NCI-H2081 treated with DMSO at 0.1 percent for 48 hours (cell line): Measurements from ENCODE around the gene DPP6.

Source experiments
- DNase-seq: peaks from one replicate; lab custom pipeline; 2025; lab: John Stamatoyannopoulos, UW

DPP6 gene

DNA sequence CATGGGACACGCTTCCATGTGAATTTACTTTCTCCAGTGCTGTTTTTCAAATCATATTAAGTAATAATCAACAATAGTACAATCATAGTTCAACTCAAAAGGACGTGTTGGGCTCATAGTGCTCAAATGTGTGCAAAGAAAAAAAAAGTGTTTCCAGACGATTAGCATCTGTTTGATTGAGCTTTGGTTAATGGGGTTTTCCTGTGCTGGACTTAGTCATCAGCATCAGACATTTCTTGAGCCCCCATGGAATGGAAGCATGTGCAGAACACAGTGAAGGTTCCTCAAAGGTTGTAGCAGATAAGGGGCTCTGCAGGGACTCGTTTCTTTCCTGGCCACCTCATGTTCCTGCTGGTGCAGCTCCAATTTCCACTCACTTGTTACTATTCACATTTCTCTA, 716.8 kb downstream of the DPP6 start:
- no peak for DNase-seq

DNA sequence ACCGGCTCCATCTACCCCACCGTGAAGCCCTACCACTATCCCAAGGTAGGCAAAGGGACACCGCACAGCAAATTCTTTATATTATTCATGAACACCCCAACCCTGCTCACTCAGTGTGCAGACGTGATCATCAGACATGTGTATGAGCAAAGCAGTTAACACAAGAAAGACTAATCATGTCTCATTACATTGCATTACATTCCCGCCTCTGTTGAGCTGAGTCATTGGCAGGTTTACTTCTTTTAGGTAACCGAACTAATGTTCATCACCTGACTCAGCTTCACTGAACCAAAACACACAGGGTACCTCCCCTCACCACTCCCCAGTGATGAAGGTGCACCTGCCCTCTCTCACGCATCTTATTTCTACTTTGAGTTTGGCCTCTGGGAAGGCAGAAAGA, 717.3 kb downstream of the DPP6 start:
- no peak for DNase-seq

DNA sequence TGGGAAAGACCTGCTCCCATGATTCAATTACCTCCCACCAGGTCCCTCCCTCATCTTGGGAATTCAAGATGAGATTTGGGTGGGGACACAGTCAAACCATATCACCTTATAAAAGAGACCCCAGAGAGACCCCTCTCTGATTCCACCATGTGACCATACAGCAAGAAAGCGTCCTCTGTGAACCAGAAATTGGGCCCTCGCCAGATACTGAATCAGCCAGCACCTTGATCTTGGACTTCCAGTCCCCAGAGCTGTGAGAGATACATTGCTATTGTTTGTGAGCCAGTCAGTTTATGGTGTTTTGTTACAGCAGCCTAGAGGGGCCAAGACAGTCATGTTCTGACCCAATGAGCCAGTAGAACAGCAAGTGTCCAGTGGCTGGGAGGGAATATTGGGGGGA, 718.2 kb downstream of the DPP6 start:
- no peak for DNase-seq

- no peak for DNase-seq
Observed at GRCh38 chr7:154770962-154771361, 718.8 kb downstream of the DPP6 start.

- DNase-seq = no peak
Observed at GRCh38 chr7:154774303-154774969, 722.2 kb downstream of the DPP6 start.

GRCh38 chr7:154775681-154776080, 723.5 kb downstream of the DPP6 start:
- DNase-seq = no peak

DNA sequence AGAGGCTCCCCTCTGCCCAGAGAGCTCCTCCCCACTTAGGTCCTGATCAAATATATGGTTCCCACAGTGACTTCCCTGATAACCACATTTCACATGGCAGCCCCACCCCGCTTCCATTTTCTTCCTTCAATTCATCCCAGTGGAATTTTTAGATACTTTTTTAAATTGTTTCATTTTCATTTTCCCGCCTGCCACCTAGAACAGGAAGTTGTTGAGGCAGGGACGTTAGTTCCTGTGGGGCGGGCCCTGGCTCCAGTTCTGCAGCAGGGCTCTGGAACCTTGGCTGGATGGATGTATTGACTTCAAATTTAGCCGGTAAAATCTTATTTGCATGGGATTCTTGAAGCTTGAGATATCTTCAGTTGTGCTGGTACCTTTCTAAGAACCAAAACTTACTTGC, 724.2 kb downstream of the DPP6 start:
- no peak for DNase-seq

DNA sequence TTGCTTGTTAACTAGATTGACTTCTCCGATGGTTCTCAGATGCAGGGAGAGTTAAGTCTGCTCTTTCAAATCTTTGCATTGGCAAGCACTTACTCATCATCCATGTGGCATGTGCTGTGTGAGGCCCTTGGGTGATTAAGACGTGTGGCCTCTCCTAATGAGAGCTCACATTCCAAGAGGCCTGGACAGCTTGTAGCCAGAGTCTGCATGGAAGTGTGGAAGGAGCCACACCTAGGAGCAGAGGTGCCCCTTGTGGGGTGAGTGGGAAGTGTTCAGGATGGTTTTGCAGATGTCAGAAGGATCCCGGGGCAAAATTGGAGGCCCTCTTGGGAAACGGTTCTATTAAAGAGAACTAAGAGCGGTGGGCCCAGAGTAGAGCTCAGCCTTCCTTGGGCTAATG, 724.8 kb downstream of the DPP6 start:
- no peak for DNase-seq

- DNase-seq = no peak
Observed at GRCh38 chr7:154777489-154777888, 725.3 kb downstream of the DPP6 start.

DNA sequence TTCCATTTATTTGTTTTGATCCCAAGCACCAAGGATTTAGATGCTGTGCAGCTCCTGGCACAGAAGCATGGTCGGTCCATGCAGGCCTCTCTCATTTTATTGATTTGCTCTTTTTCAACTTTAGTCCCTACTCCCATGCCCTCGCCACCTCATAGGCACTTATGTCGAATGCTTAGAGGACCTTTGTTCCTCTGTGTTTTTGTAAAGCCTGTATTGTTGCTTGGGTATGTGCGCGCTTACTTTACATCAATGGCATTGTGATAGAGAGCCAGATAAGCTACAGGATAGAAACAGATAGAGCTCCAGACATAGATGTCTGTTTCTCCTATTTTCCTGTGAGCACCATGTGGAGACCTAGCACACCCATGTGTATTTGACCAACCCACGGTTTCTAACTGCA, 725.7 kb downstream of the DPP6 start:
- no peak for DNase-seq

DNA sequence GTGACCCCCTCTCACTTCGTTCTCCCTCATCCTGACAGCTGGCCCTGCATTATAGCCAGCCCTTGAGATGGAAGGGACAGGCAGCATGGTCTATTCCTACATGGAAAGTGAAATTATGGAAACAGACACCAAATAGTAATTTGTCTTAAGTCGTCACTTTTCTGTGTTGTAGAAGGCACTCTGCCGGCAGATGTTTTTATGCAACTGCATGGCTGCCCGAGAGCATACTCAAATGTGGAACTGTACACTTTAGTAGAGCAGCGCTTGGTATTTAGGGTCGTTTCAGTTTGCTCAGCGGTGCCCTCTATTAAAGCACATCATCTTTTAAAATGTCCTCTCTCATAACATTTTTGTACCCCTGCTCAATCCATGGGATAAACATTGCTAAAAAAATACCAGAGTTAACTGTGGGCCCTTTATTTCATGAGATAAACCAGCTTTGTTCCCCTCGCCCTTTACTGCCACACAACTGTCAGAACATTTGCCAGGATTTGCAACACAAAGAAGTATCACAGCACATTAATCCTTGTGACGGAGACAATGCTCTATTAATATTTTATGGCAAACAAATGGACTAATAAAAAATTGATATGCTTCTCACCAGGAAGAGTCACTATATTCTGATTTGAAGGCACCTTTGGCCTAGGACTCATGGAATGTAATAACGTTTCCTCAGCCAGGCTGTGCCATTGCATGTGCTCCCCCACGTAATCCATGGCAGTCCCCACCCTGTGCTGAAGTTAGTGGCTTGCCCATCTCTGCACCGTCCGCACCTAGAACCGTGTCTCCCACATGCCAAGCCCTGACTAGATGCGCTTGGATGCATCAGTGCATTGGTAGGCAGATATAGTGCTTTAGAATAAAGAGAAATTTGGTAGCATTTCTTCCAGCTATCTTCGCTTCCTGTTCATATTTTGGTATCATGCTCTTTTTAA, 729.4 kb downstream of the DPP6 start:
- DNase-seq = no peak

DNA sequence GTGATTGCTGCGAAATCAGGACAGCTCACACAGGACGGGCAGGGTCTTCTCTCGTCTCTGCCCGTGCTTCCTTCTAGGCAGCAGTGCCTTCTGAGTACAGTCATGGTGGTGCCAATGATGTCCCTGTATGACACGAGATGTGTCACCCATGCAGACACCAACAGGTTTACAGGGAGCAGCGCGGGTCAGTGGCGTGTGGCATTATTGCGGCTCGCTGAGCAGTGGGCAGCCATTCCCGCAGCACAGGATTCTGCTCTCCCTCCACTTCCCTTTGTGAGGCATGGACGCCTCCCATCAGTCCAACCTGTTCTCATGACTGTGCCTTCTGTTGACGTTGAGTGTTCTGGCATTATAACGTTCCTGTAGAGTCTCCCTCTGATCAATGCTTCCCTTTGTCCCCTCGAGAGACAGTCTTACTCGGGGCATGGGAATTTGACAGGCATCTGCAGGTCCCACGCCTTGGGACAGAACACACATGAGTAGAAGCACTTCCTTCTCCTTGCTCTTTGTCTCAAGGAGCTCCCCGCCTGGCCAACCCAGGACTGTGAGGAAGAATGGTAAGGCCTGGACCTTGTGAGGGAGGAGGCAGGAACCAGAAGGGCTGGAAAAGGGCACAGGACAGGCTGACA, 731.2 kb downstream of the DPP6 start:
- DNase-seq = no peak

GRCh38 chr7:154785898-154786297, 733.7 kb downstream of the DPP6 start:
- no peak for DNase-seq

- no peak for DNase-seq
Observed at GRCh38 chr7:154789404-154789803, 737.2 kb downstream of the DPP6 start.

DNA sequence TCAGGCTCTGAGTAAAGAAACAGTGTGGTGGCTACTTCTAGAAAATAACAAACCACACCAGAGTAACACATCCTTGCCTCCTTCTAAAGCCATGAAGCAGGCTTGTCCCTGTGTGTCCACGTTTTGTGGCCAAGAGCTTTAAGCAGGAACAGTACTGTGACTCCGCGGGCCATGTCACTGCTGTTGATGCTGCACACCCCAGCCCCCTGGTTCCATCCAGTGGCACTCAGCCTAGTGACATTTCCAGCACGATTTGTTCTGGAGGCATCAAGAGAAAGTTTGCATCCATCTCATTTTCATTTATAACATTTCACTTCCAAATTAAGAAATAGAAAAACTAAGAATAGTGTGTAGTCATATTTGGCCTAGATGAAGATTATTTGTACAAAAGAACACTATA, 739.4 kb downstream of the DPP6 start:
- DNase-seq = no peak

GRCh38 chr7:154792436-154793055, 740.3 kb downstream of the DPP6 start:
- no peak for DNase-seq

DNA sequence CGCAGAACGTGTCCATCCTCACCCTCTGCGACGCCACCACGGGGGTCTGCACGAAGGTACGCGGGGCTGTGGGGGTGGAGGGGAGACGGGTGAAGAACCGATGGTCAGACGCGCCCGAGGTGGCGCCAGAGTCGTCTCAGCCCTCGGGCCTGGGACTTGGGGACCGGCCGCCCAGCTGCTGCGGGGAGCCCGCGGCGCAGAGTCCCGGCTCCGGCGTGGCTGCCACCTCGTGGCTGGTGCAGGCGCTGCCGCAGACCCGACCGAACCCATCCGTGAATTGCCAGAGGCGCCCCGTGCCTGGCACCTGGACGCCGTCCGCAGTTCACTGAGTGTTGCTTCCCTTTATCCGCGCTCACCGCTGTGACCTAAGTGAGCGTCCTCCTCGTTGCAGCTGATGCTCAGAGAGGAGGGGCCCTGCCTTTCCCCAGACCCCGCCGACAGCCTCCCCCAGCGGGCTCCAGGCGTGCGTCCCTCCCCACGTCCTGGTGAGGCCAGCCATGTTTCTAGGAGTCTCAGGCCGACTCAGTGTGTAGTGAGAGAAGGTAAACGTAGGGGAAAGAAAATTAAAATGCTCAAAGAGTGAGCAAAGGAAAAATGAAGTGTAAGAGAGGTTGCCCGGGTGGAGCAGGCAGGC, 742.1 kb downstream of the DPP6 start:
- DNase-seq = no peak

DNA sequence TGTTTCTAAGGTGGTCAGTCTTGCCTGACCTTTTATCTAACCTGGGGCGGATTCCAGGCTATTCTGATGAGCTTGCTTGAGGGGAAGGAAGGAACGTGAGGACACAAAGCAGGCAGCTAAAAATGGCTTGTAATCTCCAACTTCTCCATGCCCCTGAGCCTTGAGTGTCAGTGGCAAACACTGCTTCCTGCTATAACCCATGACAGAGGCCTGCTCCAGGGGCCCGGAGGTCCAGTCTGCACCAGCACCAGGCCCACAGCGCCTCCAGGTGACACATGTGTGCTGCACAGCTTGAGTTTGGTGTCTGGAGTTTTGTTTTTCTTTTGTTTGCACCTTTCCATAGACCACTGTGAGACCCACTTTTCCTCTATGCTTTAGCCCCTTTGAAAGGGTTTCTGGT, 742.8 kb downstream of the DPP6 start:
- DNase-seq = no peak

DNA sequence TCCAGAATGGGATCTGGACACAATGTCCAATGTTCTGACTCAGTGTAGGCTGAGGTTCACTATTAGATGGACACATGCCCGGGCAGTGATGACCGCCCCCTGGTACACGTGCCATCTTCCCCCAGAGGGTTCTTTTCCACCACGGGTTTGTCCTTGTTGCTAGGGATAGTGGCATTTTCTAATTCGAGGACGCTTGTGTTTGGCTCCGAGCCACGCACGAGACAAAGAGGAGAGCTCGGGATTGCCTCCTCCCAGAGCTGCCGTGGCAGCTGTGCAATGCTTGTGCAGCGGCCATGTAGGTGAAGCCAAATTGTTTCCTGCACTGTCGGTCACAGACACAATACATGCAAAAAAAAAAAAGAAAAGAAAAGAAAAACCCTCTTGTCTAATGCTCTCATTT, 743.2 kb downstream of the DPP6 start:
- DNase-seq = peak; percentile 15

- DNase-seq = no peak
Observed at GRCh38 chr7:154804449-154804848, 752.3 kb downstream of the DPP6 start.

DNA sequence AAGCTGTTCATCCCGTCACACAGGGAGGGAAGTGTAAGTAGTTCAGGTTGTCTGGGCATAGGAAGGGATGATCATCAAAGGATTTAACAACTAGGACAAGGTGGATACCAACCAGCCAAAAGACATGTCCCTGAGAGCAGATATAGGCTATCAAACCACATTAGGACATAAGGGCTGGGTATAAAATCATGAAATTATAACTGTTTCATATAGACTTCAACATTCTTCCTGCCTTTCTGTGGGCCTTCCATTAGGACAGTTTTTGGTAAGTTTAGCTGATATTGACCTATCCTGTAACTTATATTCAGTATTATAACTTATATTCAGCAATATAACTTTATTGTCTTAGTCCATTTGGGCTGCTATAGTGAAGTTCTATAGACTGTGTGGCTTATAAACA, 759.8 kb downstream of the DPP6 start:
- DNase-seq = no peak
